Thyroid gland (tissue), 4 donors: ENCODE measurements around the gene KAZN. TPM values are rescaled to one million over a fixed set of nuclear protein-coding genes. Genes with fewer than 3 reads are reported as not detected.

Experiments
- DNase-seq, 2 donors: peaks; one replicate each; pipeline ENCODE4 v3.0.0-alpha.2; 2019
- H3K27ac ChIP-seq, 3 donors: fragments of 200-600 bp; sonication (generic); 1 replicate in 2 of 3; 2 replicates in 1 of 3; pipeline ENCODE4 v1.5.1; 2016 to 2019; ENCODE audit warnings: mild to moderate bottlenecking in 1 of 3, moderate library complexity in 1 of 3
- H3K27me3 ChIP-seq: fragments of 200-600 bp; sonication (generic); one replicate; pipeline ENCODE4 v1.5.1; 2019
- H3K36me3 ChIP-seq, 2 donors: fragments of 200-600 bp; sonication (generic); one replicate each; pipeline ENCODE4 v1.5.1; 2016 to 2019
- H3K4me1 ChIP-seq, 2 donors: fragments of 200-600 bp; sonication (generic); one replicate each; pipeline ENCODE4 v1.5.1; 2017 to 2019
- H3K4me3 ChIP-seq, 3 donors: fragments of 200-600 bp; sonication (generic); replicated peaks in 1 of 3; 1 replicate in 2 of 3; 2 replicates in 1 of 3; pipeline ENCODE4 v1.5.1; 2016; ENCODE audit warnings: mild to moderate bottlenecking in 1 of 3
- H3K9me3 ChIP-seq: fragments of 200-600 bp; sonication (generic); one replicate; pipeline ENCODE4 v1.5.1; 2017
- POLR2A ChIP-seq, 2 donors: fragments of 450-650 bp; IDR thresholded peaks; one replicate each; pipeline ENCODE4 v1.6.1; 2017; ENCODE audit warnings: antibody characterized with exemption in 2 of 2, mild to moderate bottlenecking in 2 of 2, moderate library complexity in 1 of 2
- WGBS, 2 donors: methylation state at CpG; one replicate each; pipeline ENCODE4 v1.1.5; 2017; 5-methylcytosine and 5-hydroxymethylcytosine counted together
- intact Hi-C: fragments of 100-400 bp; cut with DNase I; formaldehyde crosslinking; loops from one replicate; pipeline ENCODE4 v1.15.1; 2023
- total RNA-seq, 4 donors: library from RNA; depleted of rRNA; stranded (reverse); fragments of >200 nt; gene quantifications; one replicate each; pipeline ENCODE4 v1.2.3, GENCODE V29; 2016
- TF ChIP-seq, protein P1 (sequence below), 6 experiments: fragments of 200-600 bp in 3 of 6; fragments of 450-650 bp in 3 of 6; sonication (generic) in 3 of 6; IDR thresholded peaks; one replicate each; pipeline ENCODE4 v1.5.1; 2016 to 2019; ENCODE audit warnings: antibody characterized with exemption in 6 of 6, mild to moderate bottlenecking in 2 of 6, inconsistent platforms in 1 of 6, moderate library complexity in 1 of 6

The KAZN gene
- total RNA-seq, 4 donors from 2014 or later, result 14.8 to 28.6 (median 18.2) TPM

DNA sequence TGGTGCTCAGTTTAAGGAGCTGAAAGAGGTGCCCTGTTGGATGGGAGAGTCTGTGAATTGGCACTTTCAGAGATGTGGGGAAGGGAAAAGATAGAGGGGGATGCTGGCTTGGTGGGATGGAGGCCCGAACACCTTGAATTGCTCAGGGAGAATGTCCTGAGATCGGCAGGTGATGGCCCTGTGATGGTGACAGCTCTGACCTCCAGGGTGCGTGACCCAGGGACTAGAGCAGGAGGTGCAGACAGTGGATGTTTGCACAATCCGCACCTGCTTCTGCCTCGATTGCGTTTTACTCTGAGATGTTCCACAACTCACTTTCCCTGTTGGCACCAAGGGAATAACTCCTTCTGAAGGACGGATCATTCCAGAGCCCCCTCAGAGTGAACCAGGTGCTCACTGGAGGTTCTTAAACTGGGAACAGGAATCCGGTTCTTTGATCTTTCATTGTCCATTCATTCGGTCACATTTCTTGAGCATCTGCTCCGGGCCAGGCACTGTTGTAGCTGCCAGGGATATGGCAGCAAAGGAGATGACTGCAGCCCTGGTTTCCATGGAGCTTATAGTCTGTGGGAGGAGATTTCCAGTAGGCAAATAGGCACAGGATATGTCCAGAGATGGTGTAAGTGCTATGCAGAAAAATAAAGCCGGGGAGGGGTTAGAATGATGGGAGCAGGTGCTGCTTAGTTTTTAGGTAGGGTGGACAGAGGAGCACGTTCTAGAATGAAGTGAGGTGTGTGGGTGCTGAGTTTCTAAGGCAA lies 328.5 kb downstream of the KAZN start:
- TF ChIP-seq, protein P1, sequence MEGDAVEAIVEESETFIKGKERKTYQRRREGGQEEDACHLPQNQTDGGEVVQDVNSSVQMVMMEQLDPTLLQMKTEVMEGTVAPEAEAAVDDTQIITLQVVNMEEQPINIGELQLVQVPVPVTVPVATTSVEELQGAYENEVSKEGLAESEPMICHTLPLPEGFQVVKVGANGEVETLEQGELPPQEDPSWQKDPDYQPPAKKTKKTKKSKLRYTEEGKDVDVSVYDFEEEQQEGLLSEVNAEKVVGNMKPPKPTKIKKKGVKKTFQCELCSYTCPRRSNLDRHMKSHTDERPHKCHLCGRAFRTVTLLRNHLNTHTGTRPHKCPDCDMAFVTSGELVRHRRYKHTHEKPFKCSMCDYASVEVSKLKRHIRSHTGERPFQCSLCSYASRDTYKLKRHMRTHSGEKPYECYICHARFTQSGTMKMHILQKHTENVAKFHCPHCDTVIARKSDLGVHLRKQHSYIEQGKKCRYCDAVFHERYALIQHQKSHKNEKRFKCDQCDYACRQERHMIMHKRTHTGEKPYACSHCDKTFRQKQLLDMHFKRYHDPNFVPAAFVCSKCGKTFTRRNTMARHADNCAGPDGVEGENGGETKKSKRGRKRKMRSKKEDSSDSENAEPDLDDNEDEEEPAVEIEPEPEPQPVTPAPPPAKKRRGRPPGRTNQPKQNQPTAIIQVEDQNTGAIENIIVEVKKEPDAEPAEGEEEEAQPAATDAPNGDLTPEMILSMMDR (IDR thresholded peaks at IDR 0.05), result no peak
- TF ChIP-seq POLR2A (IDR thresholded peaks at IDR 0.05), result no peak
- Histone ChIP-seq H3K27me3 (no peaks in the 10 kb centered on the region), H3K36me3 (no peaks in the 10 kb centered on the region), H3K4me1 (peaks cover 33 to 43% of the 10 kb centered on the region in 2 donors), H3K9me3 (no peaks in the 10 kb centered on the region), H3K27ac (no peak overlapping the region), H3K4me3 (no peak overlapping the region)
- intact Hi-C loops, result no loop called here
- WGBS, 2 donors, result 93 to 96% methylated on average over 12 of the region's 12 CpGs
- DNase-seq, result no peak

DNA sequence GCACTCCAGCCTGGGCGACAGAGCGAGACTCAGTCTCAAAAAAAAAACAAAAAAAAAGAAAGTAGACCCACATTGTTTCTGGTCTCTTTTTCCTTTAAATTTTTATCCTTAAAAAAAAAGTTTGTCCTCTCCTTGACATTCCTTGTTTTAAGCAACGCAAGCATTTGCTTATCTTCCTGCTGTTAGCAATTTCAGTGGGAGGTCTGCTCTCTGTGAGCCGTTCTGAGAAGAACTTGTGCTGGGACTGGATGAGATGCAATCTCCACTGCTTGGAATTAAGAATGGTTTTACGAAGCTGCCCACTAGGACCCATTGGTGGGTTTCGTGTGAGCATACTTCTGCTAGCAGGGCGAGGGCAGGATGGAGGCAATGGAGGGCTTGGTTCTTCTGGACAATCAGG lies 329.9 kb downstream of the KAZN start:
- no peak for DNase-seq
- TF ChIP-seq, protein P1 (IDR thresholded peaks at IDR 0.05), result no peak
- no peak for TF ChIP-seq POLR2A (IDR thresholded peaks at IDR 0.05)
- intact Hi-C loops, result no loop called here
- H3K9me3 ChIP-seq, result no peaks in the 10 kb centered on the region
- peak overlapping the region; percentile 77 to 81 (median 79) for H3K27ac ChIP-seq
- H3K4me3 ChIP-seq, result no peak overlapping the region
- H3K4me1 ChIP-seq, result peaks cover 33 to 43% of the 10 kb centered on the region in 2 donors
- 67 to 72% methylated on average over 6 to 7 of the region's 7 CpGs for WGBS, 2 donors
- H3K36me3 ChIP-seq, result no peaks in the 10 kb centered on the region
- H3K27me3 ChIP-seq, result no peaks in the 10 kb centered on the region

DNA sequence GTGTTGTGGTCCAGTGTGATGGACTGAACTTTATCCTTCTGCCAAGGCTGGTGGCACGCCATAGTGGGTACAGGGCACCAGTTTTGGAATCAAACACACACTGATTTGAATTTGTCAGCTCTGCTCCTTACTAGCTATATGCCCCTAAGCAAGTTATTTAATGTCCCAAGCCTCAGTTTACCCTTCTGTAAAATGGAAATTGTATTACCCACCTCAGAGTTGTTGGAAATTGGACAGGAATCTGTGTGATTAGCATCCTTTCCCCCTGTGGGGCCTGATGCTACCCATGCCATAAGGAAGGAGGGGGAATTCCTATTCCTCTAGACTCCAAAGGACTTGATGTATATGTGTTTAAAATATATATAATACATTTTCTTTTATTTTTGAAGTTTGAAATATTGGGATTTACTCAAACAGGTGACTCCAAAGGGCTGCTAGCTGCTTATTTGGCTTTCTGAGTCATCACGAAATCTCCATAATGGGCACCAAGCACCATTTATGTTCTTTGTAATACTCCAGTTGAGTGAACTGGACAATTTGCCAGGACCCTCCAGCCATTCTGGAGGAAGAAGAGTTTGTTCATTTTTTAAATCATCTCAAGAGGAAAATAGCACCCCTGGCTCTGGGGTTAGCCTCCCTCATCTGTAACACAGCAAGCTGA lies 330.5 kb downstream of the KAZN start:
- Histone ChIP-seq H3K4me3 (no peak overlapping the region), H3K4me1 (peaks cover 33 to 43% of the 10 kb centered on the region in 2 donors)
- 54 to 68% methylated on average over 2 of the region's 2 CpGs for WGBS, 2 donors

DNA sequence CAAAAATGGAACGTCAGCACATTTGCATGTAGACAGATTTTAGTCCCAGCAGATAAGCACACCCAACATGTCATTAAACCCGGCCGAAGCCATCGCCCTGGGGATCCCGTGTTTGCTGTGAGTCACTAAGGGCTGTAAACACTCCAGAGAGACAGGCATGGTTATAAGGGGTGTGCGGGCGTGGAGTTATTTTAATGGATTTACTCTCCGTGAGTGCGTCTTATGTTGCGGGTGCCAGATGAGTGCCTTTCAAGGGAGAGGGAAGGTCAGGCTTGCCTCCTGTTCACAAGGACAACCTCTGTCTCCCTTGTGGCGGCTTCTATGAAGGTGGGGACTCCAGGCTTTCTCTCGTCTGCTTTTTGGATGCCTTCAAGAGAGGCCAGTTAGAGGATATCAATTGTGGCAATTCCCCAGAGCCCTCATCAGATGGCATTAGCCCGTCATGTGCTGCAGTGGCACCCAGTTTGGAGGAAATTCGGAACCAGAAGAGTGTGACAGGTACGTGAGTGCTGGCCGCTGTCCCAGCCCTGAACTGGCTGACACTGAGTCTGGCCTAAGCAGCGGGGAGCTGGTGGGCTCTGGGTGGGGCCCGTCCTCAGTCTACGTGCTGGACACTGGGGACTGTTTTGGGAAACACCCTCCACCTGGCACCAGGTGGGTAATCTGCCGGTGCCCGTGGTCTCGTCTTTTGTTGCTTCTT lies 331.2 kb downstream of the KAZN start:
- DNase-seq, result peak; percentile 92 to 94
- H3K4me1 ChIP-seq, result peaks cover 33 to 43% of the 10 kb centered on the region in 2 donors
- WGBS, 2 donors, result 36 to 37% methylated on average over 18 to 20 of the region's 22 CpGs
- intact Hi-C loops, result no loop called here
- no peaks in the 10 kb centered on the region for H3K9me3 ChIP-seq
- H3K27me3 ChIP-seq, result no peaks in the 10 kb centered on the region
- H3K27ac ChIP-seq, result peak overlapping the region; percentile 77 to 81 (median 79)
- H3K4me3 ChIP-seq, result no peak overlapping the region
- no peaks in the 10 kb centered on the region for H3K36me3 ChIP-seq
- TF ChIP-seq, protein P1 (IDR thresholded peaks at IDR 0.05), result no peak
- TF ChIP-seq POLR2A (IDR thresholded peaks at IDR 0.05), result no peak

More for the DNA sequence above, 330.5 kb downstream of the KAZN start:
- intact Hi-C loops, result no loop called here
- Histone ChIP-seq H3K36me3 (no peaks in the 10 kb centered on the region), H3K27me3 (no peaks in the 10 kb centered on the region), H3K9me3 (no peaks in the 10 kb centered on the region), H3K27ac (peak overlapping the region; percentile 77 to 81 (median 79))
- peak; percentile 70 to 77 for DNase-seq
- TF ChIP-seq POLR2A (IDR thresholded peaks at IDR 0.05), result no peak
- TF ChIP-seq, protein P1 (IDR thresholded peaks at IDR 0.05), result no peak
